ENCODE results near the gene LCMT2. TPM values are rescaled to one million over a fixed set of nuclear protein-coding genes. Genes with fewer than 3 reads are reported as not detected.

The LCMT2 gene
- total and polyA plus RNA-seq, 2 of the 8 experiments (the other 6 are each of a cell fraction or from before 2014, with no cell fraction given), result 11.2 to 11.9 TPM

DNA sequence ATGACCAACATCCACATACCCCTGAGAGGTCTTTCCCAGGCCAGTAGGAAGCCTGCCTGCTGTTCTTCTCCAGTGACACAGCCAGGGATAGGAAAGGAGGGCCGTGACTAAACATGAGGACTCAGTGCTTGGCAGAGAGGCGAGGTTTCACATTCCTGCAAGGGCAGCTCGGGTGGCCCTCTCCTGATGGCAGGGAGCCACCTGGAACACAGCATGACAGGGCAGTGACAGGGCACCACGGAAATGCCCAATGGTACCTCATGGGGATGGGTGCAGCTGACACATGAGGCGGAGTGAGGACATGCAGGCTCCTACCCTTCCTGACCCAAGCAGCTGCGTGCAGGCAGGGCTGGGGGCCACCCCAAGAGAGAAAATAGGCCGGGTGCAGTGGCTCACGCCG is 56.2 kb downstream of the LCMT2 start (continued):
- TF ChIP-seq RFX5 (IDR thresholded peaks at IDR 0.05; ENCODE audit: borderline replicate concordance, low read depth, low read length), result no peak
- TF ChIP-seq RNF2 (IDR thresholded peaks at IDR 0.05; ENCODE audit: borderline replicate concordance, low read depth, low read length, missing control alignments, poor library complexity, severe bottlenecking), result no peak

Other genes with a start within 250 kb of the LCMT2 start
- gene UBR1, start 224.5 kb downstream of the LCMT2 start, total RNA-seq (2021; fragmentation: NEBNext Ultra II Directional; extraction: Animal tissue kit (Norgen Biotek cat#: 25700)), result 18.7 and 20.2 TPM in 2 replicates
- 2.5 and 3.7 TPM in 2 replicates for gene UBR1, start 224.5 kb downstream of the LCMT2 start, polyA plus RNA-seq (2011; rRNA removed)
- gene TMEM62, start 197.0 kb downstream of the LCMT2 start, total RNA-seq (2021; fragmentation: NEBNext Ultra II Directional; extraction: Animal tissue kit (Norgen Biotek cat#: 25700)), result 3.5 and 4.0 TPM in 2 replicates
- gene TMEM62, start 197.0 kb downstream of the LCMT2 start, polyA plus RNA-seq (2011; rRNA removed), result 2.0 TPM in 2 replicates
- 23.4 TPM in 2 replicates for gene CCNDBP1, start 145.2 kb downstream of the LCMT2 start, total RNA-seq (2021; fragmentation: NEBNext Ultra II Directional; extraction: Animal tissue kit (Norgen Biotek cat#: 25700))
- gene CCNDBP1, start 145.2 kb downstream of the LCMT2 start, polyA plus RNA-seq (2011; rRNA removed), result 29.0 and 41.7 TPM in 2 replicates
- gene EPB42, start 109.6 kb downstream of the LCMT2 start, total RNA-seq (2021; fragmentation: NEBNext Ultra II Directional; extraction: Animal tissue kit (Norgen Biotek cat#: 25700)), result not detected in 2 replicates
- not detected in 2 replicates for gene EPB42, start 109.6 kb downstream of the LCMT2 start, polyA plus RNA-seq (2011; rRNA removed)
- gene TGM5, start 63.6 kb downstream of the LCMT2 start, total RNA-seq (2021; fragmentation: NEBNext Ultra II Directional; extraction: Animal tissue kit (Norgen Biotek cat#: 25700)), result not detected in 2 replicates
- gene TGM5, start 63.6 kb downstream of the LCMT2 start, polyA plus RNA-seq (2011; rRNA removed), result not detected in 2 replicates
- not detected in 2 replicates for gene TGM7, start 28.3 kb downstream of the LCMT2 start, total RNA-seq (2021; fragmentation: NEBNext Ultra II Directional; extraction: Animal tissue kit (Norgen Biotek cat#: 25700))
- gene TGM7, start 28.3 kb downstream of the LCMT2 start, polyA plus RNA-seq (2011; rRNA removed), result 0.05 TPM in 1 of 2 replicates, not detected in the other
- 38.6 and 41.3 TPM in 2 replicates for gene ZSCAN29, start 40.5 kb upstream of the LCMT2 start, total RNA-seq (2021; fragmentation: NEBNext Ultra II Directional; extraction: Animal tissue kit (Norgen Biotek cat#: 25700))
- gene ZSCAN29, start 40.5 kb upstream of the LCMT2 start, polyA plus RNA-seq (2011; rRNA removed), result 6.4 and 9.5 TPM in 2 replicates
- 23.1 and 23.4 TPM in 2 replicates for gene TUBGCP4, start 40.5 kb upstream of the LCMT2 start, total RNA-seq (2021; fragmentation: NEBNext Ultra II Directional; extraction: Animal tissue kit (Norgen Biotek cat#: 25700))
- 7.2 and 7.3 TPM in 2 replicates for gene TUBGCP4, start 40.5 kb upstream of the LCMT2 start, polyA plus RNA-seq (2011; rRNA removed)
- gene TP53BP1, start 162.6 kb upstream of the LCMT2 start, total RNA-seq (2021; fragmentation: NEBNext Ultra II Directional; extraction: Animal tissue kit (Norgen Biotek cat#: 25700)), result 63.6 and 68.5 TPM in 2 replicates
- gene TP53BP1, start 162.6 kb upstream of the LCMT2 start, polyA plus RNA-seq (2011; rRNA removed), result 24.8 and 34.1 TPM in 2 replicates
- 2.4 and 3.4 TPM in 2 replicates for gene MAP1A, start 187.0 kb upstream of the LCMT2 start, total RNA-seq (2021; fragmentation: NEBNext Ultra II Directional; extraction: Animal tissue kit (Norgen Biotek cat#: 25700))
- 0.57 and 0.80 TPM in 2 replicates for gene MAP1A, start 187.0 kb upstream of the LCMT2 start, polyA plus RNA-seq (2011; rRNA removed)

Data from H1 (cell line).